ENCODE measurements around the gene CLNK.

GRCh38 chr4:10554121-10554520 lies 130.4 kb downstream of the CLNK start:
- no peak for TF ChIP-seq CTCF (IDR thresholded peaks at IDR 0.05)
- TF ChIP-seq ZFX (IDR thresholded peaks at IDR 0.05; ENCODE audit: borderline replicate concordance), result no peak

Measured in 22Rv1 (cell line).